WTC11 (cell line): ENCODE data around the gene SERPINE2.

Experiments used
- CREM ChIP-seq: sonication (generic); formaldehyde crosslinking; IDR thresholded peaks from 2 replicates; pipeline ENCODE4 v1.8.1; 2022; ENCODE audit warnings: mild to moderate bottlenecking, missing genetic modification reagents, moderate library complexity
- NFATC4 ChIP-seq: fragments of 250-450 bp; sonication (Bioruptor Pico); IDR thresholded peaks from 2 replicates; pipeline ENCODE4 v1.9.0; 2021; ENCODE audit warnings: mild to moderate bottlenecking
- TF ChIP-seq, protein P1 (sequence below): sonication (generic); formaldehyde crosslinking; IDR thresholded peaks from 2 replicates; pipeline ENCODE4 v1.8.1; 2023; ENCODE audit warnings: mild to moderate bottlenecking, moderate library complexity, missing genetic modification reagents
- TF ChIP-seq, protein P2 (sequence below): fragments of 250-450 bp; sonication (Bioruptor Pico); IDR thresholded peaks from 2 replicates; pipeline ENCODE4 v1.8.0; 2021; ENCODE audit warnings: mild to moderate bottlenecking

DNA sequence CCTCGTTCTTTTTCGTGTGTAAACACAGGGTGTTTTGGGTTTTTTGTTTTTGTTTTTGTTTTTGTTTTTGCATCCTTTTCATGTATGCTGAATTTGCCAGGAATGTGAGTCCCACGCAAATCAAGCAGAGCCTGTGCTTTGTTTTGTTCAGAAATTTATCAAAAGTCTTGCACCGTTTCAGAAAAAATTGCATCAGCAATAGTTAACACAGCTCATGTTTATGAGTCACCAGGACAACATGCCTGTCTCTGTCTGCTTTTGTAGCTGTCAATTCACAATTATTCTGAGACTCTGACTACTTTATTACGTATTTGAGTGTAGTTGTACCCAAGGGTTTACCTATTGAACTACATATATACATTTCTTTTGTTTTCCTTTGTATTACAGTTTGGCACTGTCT is 43.5 kb downstream of the SERPINE2 start:
- no peak for TF ChIP-seq CREM (CRISPR knock-in tag)
- TF ChIP-seq, protein P1, sequence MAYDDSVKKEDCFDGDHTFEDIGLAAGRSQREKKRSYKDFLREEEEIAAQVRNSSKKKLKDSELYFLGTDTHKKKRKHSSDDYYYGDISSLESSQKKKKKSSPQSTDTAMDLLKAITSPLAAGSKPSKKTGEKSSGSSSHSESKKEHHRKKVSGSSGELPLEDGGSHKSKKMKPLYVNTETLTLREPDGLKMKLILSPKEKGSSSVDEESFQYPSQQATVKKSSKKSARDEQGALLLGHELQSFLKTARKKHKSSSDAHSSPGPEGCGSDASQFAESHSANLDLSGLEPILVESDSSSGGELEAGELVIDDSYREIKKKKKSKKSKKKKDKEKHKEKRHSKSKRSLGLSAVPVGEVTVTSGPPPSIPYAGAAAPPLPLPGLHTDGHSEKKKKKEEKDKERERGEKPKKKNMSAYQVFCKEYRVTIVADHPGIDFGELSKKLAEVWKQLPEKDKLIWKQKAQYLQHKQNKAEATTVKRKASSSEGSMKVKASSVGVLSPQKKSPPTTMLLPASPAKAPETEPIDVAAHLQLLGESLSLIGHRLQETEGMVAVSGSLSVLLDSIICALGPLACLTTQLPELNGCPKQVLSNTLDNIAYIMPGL, result no peak
- no peak for TF ChIP-seq NFATC4 (CRISPR knock-in tag)
- TF ChIP-seq, protein P2, sequence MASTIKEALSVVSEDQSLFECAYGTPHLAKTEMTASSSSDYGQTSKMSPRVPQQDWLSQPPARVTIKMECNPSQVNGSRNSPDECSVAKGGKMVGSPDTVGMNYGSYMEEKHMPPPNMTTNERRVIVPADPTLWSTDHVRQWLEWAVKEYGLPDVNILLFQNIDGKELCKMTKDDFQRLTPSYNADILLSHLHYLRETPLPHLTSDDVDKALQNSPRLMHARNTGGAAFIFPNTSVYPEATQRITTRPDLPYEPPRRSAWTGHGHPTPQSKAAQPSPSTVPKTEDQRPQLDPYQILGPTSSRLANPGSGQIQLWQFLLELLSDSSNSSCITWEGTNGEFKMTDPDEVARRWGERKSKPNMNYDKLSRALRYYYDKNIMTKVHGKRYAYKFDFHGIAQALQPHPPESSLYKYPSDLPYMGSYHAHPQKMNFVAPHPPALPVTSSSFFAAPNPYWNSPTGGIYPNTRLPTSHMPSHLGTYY, result no peak
